DND-41 (cell line): ENCODE data around the gene NCS1.

Experiments
- ATAC-seq: fragments of 200-7000 bp; cut with Tn5 transposase; 3 replicates; pipeline ENCODE4 v1.9.1; 2021; ENCODE audit warnings: low read depth; ENCODE audit not compliant: insufficient read depth
- DNase-seq: peaks from one replicate; pipeline ENCODE4 v3.0.0-alpha.2; 2020
- H2AFZ ChIP-seq: 2 replicates; pipeline ENCODE4 v1.6.0; 2012; ENCODE audit warnings: low read depth, low read length
- H3K27ac ChIP-seq: 2 replicates; pipeline ENCODE4 v1.5.1; 2012; ENCODE audit warnings: low read length, inconsistent platforms
- H3K27me3 ChIP-seq: fragments of 200-600 bp; sonication (generic); 2 replicates; pipeline ENCODE4 v1.6.0; 2012; ENCODE audit warnings: low read length, mild to moderate bottlenecking, inconsistent platforms; ENCODE audit not compliant: insufficient read depth, poor library complexity
- H3K36me3 ChIP-seq: 2 replicates; pipeline ENCODE4 v1.5.1; 2012; ENCODE audit warnings: low read length, inconsistent platforms; ENCODE audit not compliant: insufficient read depth
- H3K4me1 ChIP-seq: 2 replicates; pipeline ENCODE4 v1.5.1; 2012; ENCODE audit warnings: mild to moderate bottlenecking, low read length; ENCODE audit not compliant: insufficient read depth
- H3K4me2 ChIP-seq: 2 replicates; pipeline ENCODE4 v1.6.0; 2012; ENCODE audit warnings: mild to moderate bottlenecking, moderate library complexity, low read length, inconsistent platforms; ENCODE audit not compliant: insufficient read depth
- H3K4me3 ChIP-seq, 2 experiments: fragments of 200-600 bp in 1 of 2; shearing (Covaris generic) in 1 of 2; 2 replicates each; pipeline ENCODE4 v1.5.1; 2012 to 2016; ENCODE audit warnings: inconsistent platforms in 2 of 2, low read length in 2 of 2, mild to moderate bottlenecking in 2 of 2, low read depth in 1 of 2, moderate library complexity in 1 of 2
- H3K79me2 ChIP-seq: 2 replicates; pipeline ENCODE4 v1.6.0; 2012; ENCODE audit warnings: low read length, inconsistent platforms; ENCODE audit not compliant: insufficient read depth
- H3K9ac ChIP-seq: 2 replicates; pipeline ENCODE4 v1.6.0; 2012; ENCODE audit warnings: low read depth, mild to moderate bottlenecking, inconsistent platforms, low read length, moderate library complexity
- H3K9me3 ChIP-seq: 2 replicates; pipeline ENCODE4 v1.5.1; 2012; ENCODE audit warnings: low read length, moderate library complexity, mild to moderate bottlenecking, inconsistent platforms; ENCODE audit not compliant: insufficient read depth, severe bottlenecking
- H4K20me1 ChIP-seq: 2 replicates; pipeline ENCODE4 v1.6.0; 2012; ENCODE audit warnings: low read length; ENCODE audit not compliant: insufficient read depth
- EZH2 ChIP-seq: IDR thresholded peaks from 3 replicates; pipeline ENCODE4 v1.6.1; 2012; ENCODE audit warnings: borderline replicate concordance, low read depth, mild to moderate bottlenecking, moderate library complexity, low read length, inconsistent platforms; ENCODE audit not compliant: severe bottlenecking
- TF ChIP-seq, protein P1 (sequence below): IDR thresholded peaks from 2 replicates; pipeline ENCODE4 v1.5.1; 2012; ENCODE audit warnings: borderline replicate concordance, low read length, moderate library complexity, mild to moderate bottlenecking; ENCODE audit not compliant: poor library complexity, severe bottlenecking; ENCODE audit errors: extremely low read depth

NCS1 gene

DNA sequence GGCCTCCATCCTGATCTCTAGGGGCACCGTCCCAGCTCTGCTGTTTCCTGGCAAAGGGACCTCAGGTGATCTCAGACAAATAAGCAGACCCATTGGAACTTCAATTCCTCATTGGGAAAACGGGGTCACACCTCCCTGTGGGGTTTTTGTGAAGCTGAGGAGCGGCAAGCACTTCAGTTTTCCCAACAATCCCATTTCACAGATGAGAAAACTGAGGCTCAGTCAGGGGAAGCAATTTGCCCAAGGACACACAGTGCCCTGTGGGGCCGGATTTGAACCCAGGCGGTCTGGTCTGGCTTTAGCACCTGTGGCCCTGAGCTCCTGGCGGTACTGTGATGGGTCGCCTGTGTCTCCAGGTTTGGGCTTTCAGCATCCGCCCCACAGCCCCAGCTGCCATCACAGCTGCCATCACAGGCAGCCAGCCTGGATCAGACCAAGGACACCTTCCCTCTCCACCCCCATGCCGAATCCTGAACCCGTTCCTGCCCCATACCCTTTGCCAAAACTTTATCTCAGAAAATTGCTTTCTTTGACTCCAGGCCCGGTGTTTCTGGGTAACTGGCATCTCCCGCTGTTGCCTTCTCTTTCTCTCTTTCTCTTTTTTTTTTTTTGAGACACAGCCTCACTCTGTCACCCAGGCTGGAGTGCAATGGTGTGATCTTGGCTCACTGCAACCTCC is 26.4 kb downstream of the NCS1 start:
- Histone ChIP-seq H3K27ac (no peak overlapping the region), H3K4me1 (no peaks in the 10 kb centered on the region), H3K27me3 (peaks cover 2% of the 10 kb centered on the region), H3K9ac (no peak overlapping the region), H4K20me1 (no peaks in the 10 kb centered on the region; the same call in 1 of the 2 replicates), H2AFZ (no peak overlapping the region), H3K4me2 (no peak overlapping the region), H3K36me3 (no peaks in the 10 kb centered on the region), H3K9me3 (no peaks in the 10 kb centered on the region), H3K4me3 (no peak overlapping the region), H3K79me2 (no peaks in the 10 kb centered on the region)
- no peak for ATAC-seq
- no peak for DNase-seq
- TF ChIP-seq EZH2: no peak
- TF ChIP-seq, protein P1, sequence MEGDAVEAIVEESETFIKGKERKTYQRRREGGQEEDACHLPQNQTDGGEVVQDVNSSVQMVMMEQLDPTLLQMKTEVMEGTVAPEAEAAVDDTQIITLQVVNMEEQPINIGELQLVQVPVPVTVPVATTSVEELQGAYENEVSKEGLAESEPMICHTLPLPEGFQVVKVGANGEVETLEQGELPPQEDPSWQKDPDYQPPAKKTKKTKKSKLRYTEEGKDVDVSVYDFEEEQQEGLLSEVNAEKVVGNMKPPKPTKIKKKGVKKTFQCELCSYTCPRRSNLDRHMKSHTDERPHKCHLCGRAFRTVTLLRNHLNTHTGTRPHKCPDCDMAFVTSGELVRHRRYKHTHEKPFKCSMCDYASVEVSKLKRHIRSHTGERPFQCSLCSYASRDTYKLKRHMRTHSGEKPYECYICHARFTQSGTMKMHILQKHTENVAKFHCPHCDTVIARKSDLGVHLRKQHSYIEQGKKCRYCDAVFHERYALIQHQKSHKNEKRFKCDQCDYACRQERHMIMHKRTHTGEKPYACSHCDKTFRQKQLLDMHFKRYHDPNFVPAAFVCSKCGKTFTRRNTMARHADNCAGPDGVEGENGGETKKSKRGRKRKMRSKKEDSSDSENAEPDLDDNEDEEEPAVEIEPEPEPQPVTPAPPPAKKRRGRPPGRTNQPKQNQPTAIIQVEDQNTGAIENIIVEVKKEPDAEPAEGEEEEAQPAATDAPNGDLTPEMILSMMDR: no peak

DNA sequence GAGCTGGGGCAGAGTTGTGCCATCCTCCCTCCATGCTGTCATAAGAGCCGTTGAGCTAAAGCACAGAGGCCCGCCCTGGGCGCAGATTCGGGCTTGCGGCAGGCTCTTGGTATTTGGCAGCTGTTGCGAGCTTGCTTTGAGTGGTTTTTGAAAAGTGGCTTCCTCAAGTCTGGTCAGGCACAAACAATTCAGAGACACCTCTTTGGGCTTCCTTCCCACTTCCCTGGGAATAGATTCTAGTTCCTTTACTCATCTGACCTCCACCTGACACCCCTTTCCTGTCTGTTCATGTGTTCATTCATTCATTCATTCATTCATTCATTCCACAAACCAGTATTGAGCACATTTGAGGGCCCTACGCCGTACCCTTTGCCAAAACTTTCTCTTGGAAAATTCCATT is 27.4 kb downstream of the NCS1 start:
- peaks cover 2% of the 10 kb centered on the region for H3K27me3 ChIP-seq
- no peaks in the 10 kb centered on the region for H3K4me1 ChIP-seq
- H3K36me3 ChIP-seq: no peaks in the 10 kb centered on the region
- H3K9me3 ChIP-seq: no peaks in the 10 kb centered on the region
- H3K79me2 ChIP-seq: no peaks in the 10 kb centered on the region
- H3K4me3 ChIP-seq: no peak overlapping the region
- H3K4me2 ChIP-seq: no peak overlapping the region
- ATAC-seq (no peak), DNase-seq (no peak)
- no peak overlapping the region for H3K27ac ChIP-seq
- no peaks in the 10 kb centered on the region; the same call in 1 of the 2 replicates for H4K20me1 ChIP-seq
- TF ChIP-seq EZH2: no peak
- TF ChIP-seq, protein P1: no peak
- no peak overlapping the region; the same call in 1 of the 2 replicates for H2AFZ ChIP-seq
- no peak overlapping the region for H3K9ac ChIP-seq

DNA sequence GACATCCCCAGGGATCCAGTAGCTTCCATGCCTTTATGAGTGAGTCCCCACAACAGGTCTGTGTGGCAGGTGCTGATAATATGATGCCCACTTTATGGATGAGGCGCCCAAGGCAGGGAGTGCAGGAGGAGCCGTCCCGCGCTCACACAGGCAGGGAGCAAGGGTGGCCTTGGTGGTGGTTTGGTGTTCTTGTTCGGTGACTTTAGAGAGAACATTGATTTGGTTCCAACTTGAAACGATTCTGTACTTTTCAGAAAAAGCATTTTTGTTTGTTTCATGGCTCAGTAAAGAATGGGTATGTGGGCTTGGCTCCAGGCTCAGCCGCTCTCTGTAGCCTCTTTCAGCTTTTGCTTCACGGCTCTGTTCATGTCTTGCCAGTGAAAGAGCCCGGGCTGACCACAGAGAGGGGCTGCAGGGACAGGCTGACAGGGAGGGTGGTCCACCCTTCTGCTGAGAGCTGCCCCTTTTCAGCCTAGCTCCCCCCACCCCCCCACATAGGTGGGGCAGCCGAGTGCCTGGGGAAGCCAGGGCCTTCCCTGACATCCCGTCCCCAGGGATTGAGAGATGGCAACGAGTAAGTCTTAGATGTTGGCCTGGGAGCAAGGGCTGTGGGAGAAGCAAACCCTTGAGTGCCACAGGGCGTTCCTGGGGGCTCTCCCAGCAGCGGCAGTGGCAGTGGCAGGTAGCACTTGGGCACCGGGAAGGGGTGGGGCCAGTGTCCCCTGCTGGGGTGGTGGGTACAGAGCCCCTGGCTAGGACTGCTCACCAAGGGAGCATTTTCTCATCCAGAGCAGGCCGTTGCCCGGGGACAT is 28.0 kb downstream of the NCS1 start:
- Histone ChIP-seq H3K36me3 (no peaks in the 10 kb centered on the region), H3K9me3 (no peaks in the 10 kb centered on the region), H3K79me2 (no peaks in the 10 kb centered on the region), H3K27ac (no peak overlapping the region), H4K20me1 (no peaks in the 10 kb centered on the region), H3K27me3 (no peaks in the 10 kb centered on the region), H3K4me3 (no peak overlapping the region), H3K4me2 (no peak overlapping the region), H3K9ac (no peak overlapping the region), H3K4me1 (no peaks in the 10 kb centered on the region), H2AFZ (no peak overlapping the region)
- no peak for ATAC-seq
- no peak for TF ChIP-seq EZH2
- TF ChIP-seq, protein P1: no peak
- no peak for DNase-seq
